ENCODE measurements around the gene ACVR2A. TPM values are rescaled to one million over a fixed set of nuclear protein-coding genes. Genes with fewer than 3 reads are reported as not detected.

ACVR2A gene
- total RNA-seq, 1 experiment from 2014 or later = 9.4 TPM

GRCh38 chr2:147863835-147864234 lies 19.0 kb downstream of the ACVR2A start:
- POLR2A ChIA-PET = no interaction called here

More at GRCh38 chr2:147863835-147864234, 19.0 kb downstream of the ACVR2A start:
- intact Hi-C loops (cut with micrococcal nuclease) = no loop called here
- no peaks in the 10 kb centered on the region for H3K9me2 ChIP-seq (ENCODE audit: insufficient read depth)
- no peak overlapping the region for H3K9ac ChIP-seq (ENCODE audit: low read length)
- H3K79me2 ChIP-seq (ENCODE audit: insufficient read depth, low read length) = peaks cover 14% of the 10 kb centered on the region
- TF ChIP-seq SP1 (IDR thresholded peaks at IDR 0.05; ENCODE audit: low read depth) (no peak), MAX (IDR thresholded peaks at IDR 0.05) (no peak), CEBPB (IDR thresholded peaks at IDR 0.05; ENCODE audit: low read depth) (no peak), CBX3 (IDR thresholded peaks at IDR 0.05; ENCODE audit: low read depth) (no peak), YY1 (IDR thresholded peaks at IDR 0.05; ENCODE audit: extremely low read depth, insufficient replicate concordance, low read depth, low read length) (no peak), ZBTB33 (IDR thresholded peaks at IDR 0.05; ENCODE audit: extremely low read depth, insufficient replicate concordance, low read length) (no peak), SRF (IDR thresholded peaks at IDR 0.05; ENCODE audit: low read depth) (no peak), SIN3A (IDR thresholded peaks at IDR 0.05; ENCODE audit: low read depth) (no peak), POLR2AphosphoS5 (IDR thresholded peaks at IDR 0.05; ENCODE audit: low read depth, low read length) (no peak), ZNF274 (IDR thresholded peaks at IDR 0.05; ENCODE audit: low read depth, low read length) (no peak), EGR1 (IDR thresholded peaks at IDR 0.05; ENCODE audit: low read depth) (no peak), JUND (IDR thresholded peaks at IDR 0.05) (no peak), ZFX (IDR thresholded peaks at IDR 0.05) (no peak), EZH2 (IDR thresholded peaks at IDR 0.05) (no peak), ATF3 (IDR thresholded peaks at IDR 0.05) (no peak), POLR2A (IDR thresholded peaks at IDR 0.05; ENCODE audit: borderline replicate concordance, extremely low read depth, insufficient read depth, insufficient read length) (no peak), EZH2phosphoT487 (IDR thresholded peaks at IDR 0.05; ENCODE audit: borderline replicate concordance) (no peak)
- TF ChIP-seq, protein P1, sequence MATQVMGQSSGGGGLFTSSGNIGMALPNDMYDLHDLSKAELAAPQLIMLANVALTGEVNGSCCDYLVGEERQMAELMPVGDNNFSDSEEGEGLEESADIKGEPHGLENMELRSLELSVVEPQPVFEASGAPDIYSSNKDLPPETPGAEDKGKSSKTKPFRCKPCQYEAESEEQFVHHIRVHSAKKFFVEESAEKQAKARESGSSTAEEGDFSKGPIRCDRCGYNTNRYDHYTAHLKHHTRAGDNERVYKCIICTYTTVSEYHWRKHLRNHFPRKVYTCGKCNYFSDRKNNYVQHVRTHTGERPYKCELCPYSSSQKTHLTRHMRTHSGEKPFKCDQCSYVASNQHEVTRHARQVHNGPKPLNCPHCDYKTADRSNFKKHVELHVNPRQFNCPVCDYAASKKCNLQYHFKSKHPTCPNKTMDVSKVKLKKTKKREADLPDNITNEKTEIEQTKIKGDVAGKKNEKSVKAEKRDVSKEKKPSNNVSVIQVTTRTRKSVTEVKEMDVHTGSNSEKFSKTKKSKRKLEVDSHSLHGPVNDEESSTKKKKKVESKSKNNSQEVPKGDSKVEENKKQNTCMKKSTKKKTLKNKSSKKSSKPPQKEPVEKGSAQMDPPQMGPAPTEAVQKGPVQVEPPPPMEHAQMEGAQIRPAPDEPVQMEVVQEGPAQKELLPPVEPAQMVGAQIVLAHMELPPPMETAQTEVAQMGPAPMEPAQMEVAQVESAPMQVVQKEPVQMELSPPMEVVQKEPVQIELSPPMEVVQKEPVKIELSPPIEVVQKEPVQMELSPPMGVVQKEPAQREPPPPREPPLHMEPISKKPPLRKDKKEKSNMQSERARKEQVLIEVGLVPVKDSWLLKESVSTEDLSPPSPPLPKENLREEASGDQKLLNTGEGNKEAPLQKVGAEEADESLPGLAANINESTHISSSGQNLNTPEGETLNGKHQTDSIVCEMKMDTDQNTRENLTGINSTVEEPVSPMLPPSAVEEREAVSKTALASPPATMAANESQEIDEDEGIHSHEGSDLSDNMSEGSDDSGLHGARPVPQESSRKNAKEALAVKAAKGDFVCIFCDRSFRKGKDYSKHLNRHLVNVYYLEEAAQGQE (IDR thresholded peaks at IDR 0.05; ENCODE audit: low read depth) = no peak
- TF ChIP-seq, protein P2, sequence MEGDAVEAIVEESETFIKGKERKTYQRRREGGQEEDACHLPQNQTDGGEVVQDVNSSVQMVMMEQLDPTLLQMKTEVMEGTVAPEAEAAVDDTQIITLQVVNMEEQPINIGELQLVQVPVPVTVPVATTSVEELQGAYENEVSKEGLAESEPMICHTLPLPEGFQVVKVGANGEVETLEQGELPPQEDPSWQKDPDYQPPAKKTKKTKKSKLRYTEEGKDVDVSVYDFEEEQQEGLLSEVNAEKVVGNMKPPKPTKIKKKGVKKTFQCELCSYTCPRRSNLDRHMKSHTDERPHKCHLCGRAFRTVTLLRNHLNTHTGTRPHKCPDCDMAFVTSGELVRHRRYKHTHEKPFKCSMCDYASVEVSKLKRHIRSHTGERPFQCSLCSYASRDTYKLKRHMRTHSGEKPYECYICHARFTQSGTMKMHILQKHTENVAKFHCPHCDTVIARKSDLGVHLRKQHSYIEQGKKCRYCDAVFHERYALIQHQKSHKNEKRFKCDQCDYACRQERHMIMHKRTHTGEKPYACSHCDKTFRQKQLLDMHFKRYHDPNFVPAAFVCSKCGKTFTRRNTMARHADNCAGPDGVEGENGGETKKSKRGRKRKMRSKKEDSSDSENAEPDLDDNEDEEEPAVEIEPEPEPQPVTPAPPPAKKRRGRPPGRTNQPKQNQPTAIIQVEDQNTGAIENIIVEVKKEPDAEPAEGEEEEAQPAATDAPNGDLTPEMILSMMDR (IDR thresholded peaks at IDR 0.05 in 2 of 3, conservative IDR thresholded peaks at IDR 0.05 in 1 of 3; ENCODE audit: borderline replicate concordance in 1 of 3, insufficient read depth in 1 of 3, low read depth in 2 of 3, low read length in 2 of 3) = no peak
- no peak overlapping the region for H3K4me2 ChIP-seq (ENCODE audit: low read length)
- no peak overlapping the region for H3K27ac ChIP-seq (ENCODE audit: low read depth, low read length)
- no peak overlapping the region for H2AFZ ChIP-seq (ENCODE audit: low read depth, low read length, poor library complexity, severe bottlenecking)
- H3K4me3 ChIP-seq (replicated peaks in 1 of 2; ENCODE audit: low read depth in 1 of 2, low read length in 2 of 2) = no peak overlapping the region
- no peaks in the 10 kb centered on the region for H3K36me3 ChIP-seq (ENCODE audit: control insufficient read depth in 1 of 2, insufficient read depth in 2 of 2, low read length in 2 of 2)
- H3K27me3 ChIP-seq (ENCODE audit: insufficient read depth, low read length) = no peaks in the 10 kb centered on the region
- no peaks in the 10 kb centered on the region for H3K9me3 ChIP-seq (ENCODE audit: control insufficient read depth in 1 of 2, insufficient read depth in 1 of 2, low read depth in 1 of 2, low read length in 2 of 2)
- RAD21 ChIA-PET (ENCODE audit: low non-redundant PET in 1 of 2, low total read pairs in 2 of 2, uncharacterized antibody in 2 of 2, unreplicated experiment in 2 of 2) = no interaction called here
- BruUV-seq (replicated peaks) = no TSS peak
- DNase-seq (ENCODE audit: low read depth, low spot score) (no peak), ATAC-seq (no peak)
- H4K20me1 ChIP-seq (ENCODE audit: insufficient read depth) = no peaks in the 10 kb centered on the region
- CTCF ChIA-PET = no interaction called here
- no peaks in the 10 kb centered on the region for H3K4me1 ChIP-seq (ENCODE audit: control insufficient read depth in 1 of 2, insufficient read depth in 2 of 2, low read length in 2 of 2)
